IMR-90 (cell line): ENCODE data around the gene MEF2D. TPM values are rescaled to one million over a fixed set of nuclear protein-coding genes. Genes with fewer than 3 reads are reported as not detected.

Source experiments
- ATAC-seq: fragments of 200-7000 bp; cut with Tn5 transposase; 2 replicates; pipeline ENCODE4 v1.9.1; 2020; ENCODE audit warnings: low read depth, mild to moderate bottlenecking, moderate library complexity
- BruUV-seq: library from RNA; stranded (reverse); fragments of 400-500 nt; replicated peaks from 2 replicates; lab custom pipeline; 2021; lab: Mats Ljungman, UMichigan
- CTCF ChIA-PET: fragments of 300-600 bp; formaldehyde crosslinking; extraction: SDS; loops from one replicate; lab custom pipeline; 2021; ENCODE audit warnings: antibody characterized with exemption; lab: Yijun Ruan, JAX
- POLR2A ChIA-PET: fragments of 300-600 bp; sonication (Branson Sonifier 250); formaldehyde crosslinking; loops from one replicate; lab custom pipeline; 2022; ENCODE audit warnings: antibody characterized with exemption; ENCODE audit not compliant: unreplicated experiment; lab: Charles Lee
- DNase-seq: peaks from one replicate; pipeline ENCODE4 v3.0.0; 2013
- H2AFZ ChIP-seq: replicated peaks from 2 replicates; pipeline ENCODE3; 2013; ENCODE audit warnings: low read length, mild to moderate bottlenecking; ENCODE audit not compliant: poor library complexity
- H2AK5ac ChIP-seq: 2 replicates; pipeline ENCODE4 v1.6.1; 2013; ENCODE audit warnings: low read depth, low read length, inconsistent platforms
- H2AK9ac ChIP-seq: replicated peaks from 2 replicates; pipeline ENCODE3; 2013; ENCODE audit warnings: mild to moderate bottlenecking, low read depth, low read length, moderate library complexity; ENCODE audit not compliant: poor library complexity
- H2BK120ac ChIP-seq: 2 replicates; pipeline ENCODE4 v1.6.1; 2013; ENCODE audit warnings: low read depth, low read length, inconsistent platforms
- H2BK15ac ChIP-seq: 3 replicates; pipeline ENCODE4 v1.6.1; 2013; ENCODE audit warnings: low read depth, low read length, inconsistent platforms
- H2BK20ac ChIP-seq: 2 replicates; pipeline ENCODE4 v1.6.1; 2013; ENCODE audit warnings: low read depth, mild to moderate bottlenecking, inconsistent platforms, low read length, moderate library complexity
- H2BK5ac ChIP-seq: 2 replicates; pipeline ENCODE4 v1.6.1; 2013; ENCODE audit warnings: mild to moderate bottlenecking, low read depth, low read length, inconsistent platforms; ENCODE audit not compliant: poor library complexity, severe bottlenecking
- H3K14ac ChIP-seq: replicated peaks from 2 replicates; pipeline ENCODE4 v1.6.1; 2013; ENCODE audit warnings: low read depth, low read length, inconsistent platforms
- H3K18ac ChIP-seq: 2 replicates; pipeline ENCODE4 v1.6.1; 2013; ENCODE audit warnings: low read depth, low read length, control low read depth
- H3K23ac ChIP-seq: 2 replicates; pipeline ENCODE4 v1.6.1; 2013; ENCODE audit warnings: low read depth, low read length, inconsistent platforms
- H3K27ac ChIP-seq: 2 replicates; pipeline ENCODE4 v1.5.1; 2013; ENCODE audit warnings: mild to moderate bottlenecking, control low read depth, low read length; ENCODE audit not compliant: insufficient read depth
- H3K27me3 ChIP-seq: 2 replicates; pipeline ENCODE4 v1.6.1; 2013; ENCODE audit warnings: low read length; ENCODE audit not compliant: control insufficient read depth, insufficient read depth
- H3K36me3 ChIP-seq: 2 replicates; pipeline ENCODE4 v1.6.1; 2013; ENCODE audit warnings: low read length, mixed read lengths; ENCODE audit not compliant: control insufficient read depth, insufficient read depth
- H3K4ac ChIP-seq: 2 replicates; pipeline ENCODE4 v1.6.1; 2013; ENCODE audit warnings: low read depth, low read length, inconsistent platforms
- H3K4me1 ChIP-seq: 2 replicates; pipeline ENCODE4 v1.6.1; 2013; ENCODE audit warnings: low read length, mixed read lengths; ENCODE audit not compliant: control insufficient read depth, insufficient read depth
- H3K4me2 ChIP-seq: 2 replicates; pipeline ENCODE4 v1.6.1; 2013; ENCODE audit warnings: low read depth, mild to moderate bottlenecking, control low read depth, low read length, moderate library complexity
- H3K4me3 ChIP-seq: 2 replicates; pipeline ENCODE4 v1.5.1; 2013; ENCODE audit warnings: low read depth, mild to moderate bottlenecking, control low read depth, low read length, moderate library complexity; ENCODE audit not compliant: insufficient read depth
- H3K56ac ChIP-seq: 2 replicates; pipeline ENCODE4 v1.6.1; 2013; ENCODE audit warnings: low read length, inconsistent platforms; ENCODE audit not compliant: insufficient read depth; ENCODE audit errors: extremely low read depth
- H3K79me1 ChIP-seq, 2 experiments: 2 replicates each; pipeline ENCODE4 v1.6.1; 2013; ENCODE audit warnings: low read length in 2 of 2, inconsistent platforms in 1 of 2, low read depth in 1 of 2
- H3K9ac ChIP-seq: 2 replicates; pipeline ENCODE4 v1.6.1; 2013; ENCODE audit warnings: low read depth, low read length, control low read depth
- H3K9me1 ChIP-seq: 2 replicates; pipeline ENCODE4 v1.6.1; 2013; ENCODE audit warnings: low read length, inconsistent platforms; ENCODE audit not compliant: insufficient read depth
- H3K9me3 ChIP-seq: 2 replicates; pipeline ENCODE4 v1.6.1; 2013; ENCODE audit warnings: low read length; ENCODE audit not compliant: control insufficient read depth, insufficient read depth
- H4K20me1 ChIP-seq: 2 replicates; pipeline ENCODE4 v1.6.1; 2013; ENCODE audit warnings: low read length, inconsistent platforms; ENCODE audit not compliant: insufficient read depth
- H4K5ac ChIP-seq: 2 replicates; pipeline ENCODE4 v1.6.1; 2013; ENCODE audit warnings: mild to moderate bottlenecking, low read depth, low read length, control low read depth
- H4K8ac ChIP-seq, 2 experiments: 2 replicates each; pipeline ENCODE4 v1.6.1; 2013; ENCODE audit warnings: low read depth in 2 of 2, low read length in 2 of 2, control low read depth in 1 of 2, inconsistent platforms in 1 of 2
- H4K91ac ChIP-seq: 2 replicates; pipeline ENCODE4 v1.6.1; 2013; ENCODE audit warnings: low read depth, low read length, inconsistent platforms; ENCODE audit not compliant: insufficient read depth
- MAFK ChIP-seq: IDR thresholded peaks from 2 replicates; pipeline ENCODE4 v1.6.1; 2012; ENCODE audit warnings: low read depth, low read length, improper control_type of control experiment
- RFX5 ChIP-seq: IDR thresholded peaks from 2 replicates; pipeline ENCODE4 v1.8.0; 2012; ENCODE audit warnings: low read depth, mild to moderate bottlenecking, low read length, moderate library complexity
- WGBS, 2 experiments: methylation state at CpG; one replicate each; pipeline versions ENCODE4 v1.1.5 to v1.1.7; 2013; ENCODE audit warnings: missing lambda C conversion rate in 2 of 2; ENCODE audit not compliant: insufficient read length in 1 of 2; ENCODE audit errors: extremely low coverage in 2 of 2; 5-methylcytosine and 5-hydroxymethylcytosine counted together
- dilution Hi-C: fragments of 300-500 bp; cut with HindIII; formaldehyde crosslinking; loops from one replicate; pipeline ENCODE4 v1.14.3; 2018; ENCODE audit warnings: low sequenced_read_pairs; ENCODE audit not compliant: unreplicated experiment
- in situ Hi-C: fragments of 300-500 bp; cut with MboI; formaldehyde crosslinking; loops from 3 replicates; pipeline ENCODE4 v1.14.3; 2019; ENCODE audit warnings: low sequenced_read_pairs, inconsistent platforms, mixed read lengths
- intact Hi-C: fragments of 100-400 bp; cut with micrococcal nuclease; formaldehyde crosslinking; loops from 2 replicates; pipeline ENCODE4 v1.10.0; 2022
- polyA plus RNA-seq, 3 experiments: library from polyadenylated mRNA; depleted of rRNA; stranded (reverse); fragments of >200 nt; gene quantifications; 2 replicates each; pipeline ENCODE4 v1.2.3, GENCODE V29; 2012; ENCODE audit warnings: low replicate concordance in 1 of 3
- total RNA-seq: library from RNA; depleted of rRNA; stranded (reverse); fragments of >200 nt; gene quantifications from 2 replicates; pipeline ENCODE4 v1.2.3, GENCODE V29; 2012
- TF ChIP-seq, protein P1 (sequence below): fragments of 150-350 bp; IDR thresholded peaks from 2 replicates; pipeline ENCODE4 v1.6.1; 2017; ENCODE audit warnings: mild to moderate bottlenecking, antibody characterized with exemption, low read length, low read depth
- TF ChIP-seq, protein P2 (sequence below): fragments of 150-350 bp; IDR thresholded peaks from 2 replicates; pipeline ENCODE4 v1.6.1; 2016; ENCODE audit warnings: low read depth, mild to moderate bottlenecking, low read length, moderate library complexity, borderline replicate concordance

MEF2D gene
- total and polyA plus RNA-seq, 2 of the 4 experiments (the other 2 are of a cell fraction): 2.9 to 20.0 TPM

DNA sequence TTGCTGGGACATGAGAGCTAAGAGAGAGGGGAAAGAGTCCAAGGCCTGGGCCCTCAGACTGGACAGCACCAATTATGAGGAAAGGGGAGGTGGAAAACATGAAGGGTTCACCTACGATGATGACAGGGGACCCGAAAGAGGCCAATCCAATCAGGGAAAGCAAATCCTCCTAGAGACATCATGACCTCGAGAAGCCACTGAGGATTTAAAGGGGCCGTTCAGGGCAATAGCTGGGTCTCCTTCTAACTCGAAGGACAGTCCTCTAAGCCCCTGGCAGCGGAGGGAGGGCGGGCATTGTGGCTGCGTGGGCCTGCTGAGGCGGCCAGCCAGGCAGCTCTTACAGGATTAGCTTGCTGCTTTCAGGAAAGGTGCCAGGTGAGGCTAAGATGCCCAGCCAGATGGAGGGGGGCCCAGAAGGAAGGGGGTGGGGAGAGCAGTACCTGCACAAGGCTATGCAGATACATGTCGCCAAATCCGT is 7.4 kb downstream of the MEF2D start:
- 0 out of 2 replicates have a peak overlapping the region, but pooled peaks have one; percentile 19 for H3K14ac ChIP-seq
- H4K8ac ChIP-seq: no peak overlapping the region
- H3K56ac ChIP-seq: no peak overlapping the region
- no peak overlapping the region for H2AFZ ChIP-seq
- no peak overlapping the region for H2BK5ac ChIP-seq
- peaks cover 100% of the 10 kb centered on the region for H4K20me1 ChIP-seq
- ChIA-PET CTCF (interaction anchor here (0.8 kb wide), 1 partner anchor 13 kb away, joined by 3 read pairs; no protein-coding TSS in a partner anchor), POLR2A (no interaction called here)
- H3K9ac ChIP-seq: no peak overlapping the region
- no peak overlapping the region for H3K27ac ChIP-seq
- H2AK9ac ChIP-seq: no peak overlapping the region
- peaks cover 9 to 98% of the 10 kb centered on the region in 2 experiments; a peak in 3 of 4 replicates for H3K79me1 ChIP-seq
- H3K23ac ChIP-seq: no peak overlapping the region
- no peak overlapping the region for H2BK20ac ChIP-seq
- peaks cover 74% of the 10 kb centered on the region for H3K9me1 ChIP-seq
- no peak overlapping the region for H3K4ac ChIP-seq
- dilution Hi-C loops: no loop called here
- no peak overlapping the region for H3K18ac ChIP-seq
- no peak overlapping the region for H4K5ac ChIP-seq
- no peak overlapping the region for H3K4me3 ChIP-seq
- no peaks in the 10 kb centered on the region for H3K9me3 ChIP-seq
- no peak for ATAC-seq
- no peak overlapping the region for H4K91ac ChIP-seq
- in situ Hi-C loops: no loop called here
- H3K36me3 ChIP-seq: peaks cover 5% of the 10 kb centered on the region
- H2BK15ac ChIP-seq: no peak overlapping the region
- TF ChIP-seq, protein P1, sequence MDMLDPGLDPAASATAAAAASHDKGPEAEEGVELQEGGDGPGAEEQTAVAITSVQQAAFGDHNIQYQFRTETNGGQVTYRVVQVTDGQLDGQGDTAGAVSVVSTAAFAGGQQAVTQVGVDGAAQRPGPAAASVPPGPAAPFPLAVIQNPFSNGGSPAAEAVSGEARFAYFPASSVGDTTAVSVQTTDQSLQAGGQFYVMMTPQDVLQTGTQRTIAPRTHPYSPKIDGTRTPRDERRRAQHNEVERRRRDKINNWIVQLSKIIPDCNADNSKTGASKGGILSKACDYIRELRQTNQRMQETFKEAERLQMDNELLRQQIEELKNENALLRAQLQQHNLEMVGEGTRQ: no peak
- TF ChIP-seq RFX5 (no peak), MAFK (no peak)
- TF ChIP-seq, protein P2, sequence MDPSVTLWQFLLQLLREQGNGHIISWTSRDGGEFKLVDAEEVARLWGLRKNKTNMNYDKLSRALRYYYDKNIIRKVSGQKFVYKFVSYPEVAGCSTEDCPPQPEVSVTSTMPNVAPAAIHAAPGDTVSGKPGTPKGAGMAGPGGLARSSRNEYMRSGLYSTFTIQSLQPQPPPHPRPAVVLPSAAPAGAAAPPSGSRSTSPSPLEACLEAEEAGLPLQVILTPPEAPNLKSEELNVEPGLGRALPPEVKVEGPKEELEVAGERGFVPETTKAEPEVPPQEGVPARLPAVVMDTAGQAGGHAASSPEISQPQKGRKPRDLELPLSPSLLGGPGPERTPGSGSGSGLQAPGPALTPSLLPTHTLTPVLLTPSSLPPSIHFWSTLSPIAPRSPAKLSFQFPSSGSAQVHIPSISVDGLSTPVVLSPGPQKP: no peak
- intact Hi-C loops: no loop called here
- H3K4me2 ChIP-seq: 0 out of 2 replicates have a peak overlapping the region, but pooled peaks have one; percentile 8
- 85% methylated on average over 5 of the region's 11 CpGs; no CpG with 5 or more reads in 1 of the 2 experiments for WGBS, 2 experiments
- no peak overlapping the region for H2BK120ac ChIP-seq
- no peak for DNase-seq
- peaks cover 71% of the 10 kb centered on the region for H3K4me1 ChIP-seq
- no peak overlapping the region for H2AK5ac ChIP-seq
- no TSS peak for BruUV-seq
- H3K27me3 ChIP-seq: no peaks in the 10 kb centered on the region
